Transverse colon (tissue), 4 donors: ENCODE measurements around the gene PLCL2. TPM values are rescaled to one million over a fixed set of nuclear protein-coding genes. Genes with fewer than 3 reads are reported as not detected.

Experiments
- DNase-seq: peaks from one replicate; pipeline ENCODE4 v3.0.0-alpha.2; 2019
- H3K27ac ChIP-seq, 4 donors: fragments of 200-600 bp; sonication (generic); 2 replicates each; pipeline ENCODE4 v1.5.1; 2016 to 2018; ENCODE audit warnings: inconsistent platforms in 4 of 4
- H3K27me3 ChIP-seq: fragments of 200-600 bp; sonication (generic); 2 replicates; pipeline ENCODE4 v1.5.1; 2017; ENCODE audit warnings: inconsistent platforms
- H3K36me3 ChIP-seq, 4 donors: fragments of 200-600 bp; sonication (generic); 2 replicates each; pipeline ENCODE4 v1.5.1; 2017 to 2019; ENCODE audit warnings: inconsistent platforms in 4 of 4
- H3K4me1 ChIP-seq, 4 donors: fragments of 200-600 bp; sonication (generic); 2 replicates each; pipeline ENCODE4 v1.5.1; 2017 to 2020; ENCODE audit warnings: inconsistent platforms in 4 of 4
- H3K4me3 ChIP-seq, 4 donors: fragments of 200-600 bp; sonication (generic); 1 replicate in 1 of 4; 2 replicates in 3 of 4; pipeline versions ENCODE4 v1.5.1 to v1.6.1; 2017 to 2019; ENCODE audit warnings: inconsistent platforms in 4 of 4
- H3K9me3 ChIP-seq, 2 donors: fragments of 200-600 bp; sonication (generic); 2 replicates each; pipeline ENCODE4 v1.5.1; 2017 to 2019; ENCODE audit warnings: inconsistent platforms in 2 of 2
- CTCF ChIP-seq, 5 experiments: fragments of 200-600 bp in 3 of 5; fragments of 450-650 bp in 2 of 5; sonication (generic) in 3 of 5; IDR thresholded peaks; 1 replicate in 2 of 5; 2 replicates in 3 of 5; pipeline ENCODE4 v1.5.1; 2016 to 2017; ENCODE audit warnings: antibody characterized with exemption in 5 of 5, inconsistent platforms in 3 of 5, mild to moderate bottlenecking in 2 of 5, moderate library complexity in 1 of 5
- EP300 ChIP-seq: sonication (generic); formaldehyde crosslinking; IDR thresholded peaks from one replicate; pipeline ENCODE4 v1.6.1; 2017; ENCODE audit warnings: antibody characterized with exemption, low read depth
- POLR2A ChIP-seq: fragments of 450-650 bp; IDR thresholded peaks from one replicate; pipeline ENCODE4 v1.6.1; 2016; ENCODE audit warnings: antibody characterized with exemption, mild to moderate bottlenecking, moderate library complexity
- POLR2AphosphoS5 ChIP-seq, 3 donors: sonication (generic); formaldehyde crosslinking; IDR thresholded peaks; one replicate each; pipeline ENCODE4 v1.6.1; 2016; ENCODE audit warnings: antibody characterized with exemption in 3 of 3
- WGBS, 2 donors: methylation state at CpG; one replicate each; pipeline ENCODE4 v1.1.5; 2018; ENCODE audit warnings: low coverage in 1 of 2; 5-methylcytosine and 5-hydroxymethylcytosine counted together
- in situ Hi-C, 4 donors: fragments of 200-750 bp; cut with MboI; loops; one replicate each; pipeline versions ENCODE4 v1.15.0 to v1.15.1; 2017; ENCODE audit warnings: low sequenced_read_pairs in 3 of 4, low pct_ligation_motif_present in 1 of 4, low pct_unique_long_range_greater_than_20kb in 1 of 4
- intact Hi-C: fragments of 100-400 bp; cut with DNase I; formaldehyde crosslinking; loops from one replicate; pipeline ENCODE4 v1.15.1; 2023; ENCODE audit warnings: low total_unique reads
- total RNA-seq, 4 donors: library from RNA; depleted of rRNA; stranded (reverse); fragments of >200 nt; gene quantifications; one replicate each; pipeline ENCODE4 v1.1.0, GENCODE V29; 2016

The PLCL2 gene
- total RNA-seq, 4 donors from 2014 or later, result 17.2 to 41.4 (median 35.9) TPM

- in situ Hi-C loops, result no loop called here
- WGBS, 2 donors, result 43 to 46% methylated on average over 2 of the region's 2 CpGs
Observed at GRCh38 chr3:16869261-16870005, 15.3 kb upstream of the PLCL2 start.

GRCh38 chr3:16871915-16872842 is 12.6 kb upstream of the PLCL2 start:
- Histone ChIP-seq H3K4me3 (no peak overlapping the region), H3K27ac (no peak overlapping the region), H3K4me1 (no peaks in the 10 kb centered on the region), H3K36me3 (no peaks in the 10 kb centered on the region), H3K27me3 (no peaks in the 10 kb centered on the region), H3K9me3 (no peaks in the 10 kb centered on the region)
- DNase-seq, result no peak
- no peak for TF ChIP-seq EP300
- TF ChIP-seq CTCF (IDR thresholded peaks at IDR 0.05), result no peak
- no peak for TF ChIP-seq POLR2AphosphoS5 (IDR thresholded peaks at IDR 0.05)
- no peak for TF ChIP-seq POLR2A
- 90 to 93% methylated on average over 6 of the region's 6 CpGs for WGBS, 2 donors
- in situ Hi-C loops (no loop called here), intact Hi-C loops (no loop called here)

More at GRCh38 chr3:16869261-16870005, 15.3 kb upstream of the PLCL2 start:
- Histone ChIP-seq H3K36me3 (no peaks in the 10 kb centered on the region), H3K4me1 (no peaks in the 10 kb centered on the region), H3K4me3 (no peak overlapping the region), H3K27ac (no peak overlapping the region), H3K9me3 (no peaks in the 10 kb centered on the region), H3K27me3 (no peaks in the 10 kb centered on the region)
- no peak for DNase-seq
- TF ChIP-seq CTCF (IDR thresholded peaks at IDR 0.05), result no peak
- no peak for TF ChIP-seq EP300
- no peak for TF ChIP-seq POLR2AphosphoS5 (IDR thresholded peaks at IDR 0.05)
- TF ChIP-seq POLR2A, result no peak
- intact Hi-C loops, result no loop called here

- Histone ChIP-seq H3K9me3 (no peaks in the 10 kb centered on the region), H3K4me3 (no peak overlapping the region), H3K27me3 (no peaks in the 10 kb centered on the region), H3K4me1 (no peaks in the 10 kb centered on the region), H3K27ac (no peak overlapping the region), H3K36me3 (no peaks in the 10 kb centered on the region)
- DNase-seq, result no peak
- in situ Hi-C loops (no loop called here), intact Hi-C loops (no loop called here)
- no peak for TF ChIP-seq EP300
- TF ChIP-seq POLR2A, result no peak
- no peak for TF ChIP-seq POLR2AphosphoS5 (IDR thresholded peaks at IDR 0.05)
- TF ChIP-seq CTCF (IDR thresholded peaks at IDR 0.05), result no peak
- WGBS, 2 donors, result 94% methylated on average over 4 of the region's 4 CpGs; no CpG with 5 or more reads in 1 of the 2 donors
Observed at GRCh38 chr3:16873872-16874271, 10.9 kb upstream of the PLCL2 start.

GRCh38 chr3:16875876-16876550 is 8.7 kb upstream of the PLCL2 start:
- no peak for DNase-seq
- no peaks in the 10 kb centered on the region for H3K27me3 ChIP-seq
- H3K36me3 ChIP-seq, result no peaks in the 10 kb centered on the region
- no peak overlapping the region for H3K4me3 ChIP-seq
- intact Hi-C loops (loop anchor here (5.0 kb wide), 1 partner anchor 859 kb away; no protein-coding TSS in a partner anchor), in situ Hi-C loops (no loop called here)
- H3K4me1 ChIP-seq, result no peaks in the 10 kb centered on the region
- WGBS, 2 donors, result 67 to 78% methylated on average over 1 to 3 of the region's 3 CpGs
- no peaks in the 10 kb centered on the region for H3K9me3 ChIP-seq
- no peak overlapping the region for H3K27ac ChIP-seq
- TF ChIP-seq POLR2AphosphoS5 (IDR thresholded peaks at IDR 0.05), result no peak
- no peak for TF ChIP-seq CTCF (IDR thresholded peaks at IDR 0.05)
- no peak for TF ChIP-seq EP300
- no peak for TF ChIP-seq POLR2A
